Cerebellar cortex (tissue), 1 donor: Measurements from ENCODE around the gene KATNAL1.

ENCODE experiments used
- DNase-seq: peaks from one replicate; pipeline ENCODE4 v3.0.0-alpha.2; 2015; ENCODE audit warnings: low spot score

KATNAL1 gene

DNA sequence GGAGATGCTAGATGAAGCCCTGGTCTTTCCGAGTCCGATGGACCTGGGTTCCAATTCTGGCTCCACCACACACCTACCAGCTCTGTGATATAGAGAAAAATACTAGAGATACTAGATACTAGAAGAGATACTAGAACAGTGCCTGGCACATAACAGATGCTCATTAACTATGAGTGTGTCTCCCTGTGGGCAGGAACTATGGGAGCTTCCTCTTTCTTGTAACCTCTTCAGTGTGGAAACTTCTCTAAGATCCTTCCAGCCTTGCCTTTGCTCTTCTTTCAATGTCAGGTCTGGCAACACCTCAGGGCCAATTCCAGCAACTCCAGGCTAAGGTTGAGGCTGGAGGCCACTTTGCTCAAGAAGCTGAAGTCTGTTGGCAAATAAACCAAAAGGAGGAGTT, 143.9 kb downstream of the KATNAL1 start:
- no peak for DNase-seq

GRCh38 chr13:30159446-30159839, 147.9 kb downstream of the KATNAL1 start:
- no peak for DNase-seq

DNA sequence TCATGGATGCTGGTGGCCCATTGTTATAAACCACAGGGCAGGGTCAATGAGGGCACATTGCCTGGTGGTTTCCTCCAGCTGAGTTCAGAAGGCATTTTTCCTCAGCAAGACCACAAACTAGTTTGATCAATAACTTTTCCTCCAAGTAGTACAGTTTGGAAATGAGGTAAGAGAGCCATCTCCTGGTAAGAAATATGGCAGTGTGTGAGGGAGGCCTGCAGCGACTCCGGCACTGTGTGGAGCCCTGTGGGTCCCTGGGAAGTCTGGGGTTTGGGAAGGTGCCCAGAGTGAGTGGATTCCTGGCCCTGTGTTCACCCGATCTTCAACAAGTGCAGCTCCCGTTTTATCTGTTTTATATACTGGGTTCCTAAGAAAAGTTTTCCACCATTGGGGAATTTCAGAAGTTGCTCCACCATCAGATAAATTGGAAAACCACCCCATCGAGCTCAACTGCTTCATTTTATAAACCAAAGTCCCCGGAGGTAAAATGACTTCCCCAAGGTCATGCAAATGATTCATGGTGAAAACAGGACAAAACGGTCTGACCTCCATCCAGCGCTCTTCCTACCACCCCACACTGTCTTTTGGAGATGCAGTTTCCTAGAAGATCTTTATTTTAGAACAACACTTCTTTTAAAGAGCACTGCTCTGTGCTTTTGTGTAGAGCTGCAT, 148.4 kb downstream of the KATNAL1 start:
- DNase-seq, result no peak

- DNase-seq, result no peak
These were observed 149.7 kb downstream of the KATNAL1 start for GRCh38 chr13:30157616-30157993.

DNA sequence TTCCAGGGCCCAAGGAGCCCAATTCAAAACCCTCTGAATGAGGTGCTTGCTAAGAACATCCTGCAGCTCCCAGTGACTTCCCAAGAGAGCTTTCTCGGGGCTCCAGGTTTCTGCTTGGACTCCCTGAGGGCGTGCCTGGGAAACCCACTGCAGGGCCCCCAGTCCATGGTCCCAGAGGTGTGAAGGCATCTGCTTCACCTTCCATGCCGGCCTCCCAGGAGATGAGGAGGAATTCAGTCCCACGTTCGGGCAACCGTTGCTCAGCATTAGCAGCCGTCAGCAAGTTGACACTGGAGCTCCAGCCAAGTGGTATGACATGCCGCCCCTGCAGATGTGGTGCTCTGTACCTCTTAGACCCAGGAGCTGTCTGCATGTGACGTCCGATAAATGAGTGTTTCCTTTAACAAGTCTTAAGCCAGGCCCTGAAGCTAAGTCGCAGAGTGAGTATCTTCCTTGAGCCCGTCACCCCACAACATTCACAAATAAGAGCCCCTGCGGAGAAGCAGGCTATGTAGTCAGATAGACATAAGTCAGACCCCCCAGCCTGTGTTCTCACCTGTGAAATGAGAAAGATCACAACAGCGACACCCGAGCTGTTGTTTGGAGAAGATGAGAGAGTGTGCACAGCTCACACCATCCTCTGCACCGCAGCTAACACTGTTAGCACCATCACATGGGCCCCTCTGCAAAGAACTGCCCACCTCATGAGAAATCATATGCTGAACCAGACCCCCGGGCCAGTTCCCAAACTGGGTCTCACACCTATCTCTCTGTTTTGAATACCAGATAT, 150.3 kb downstream of the KATNAL1 start:
- no peak for DNase-seq

GRCh38 chr13:30156270-30156669, 151.1 kb downstream of the KATNAL1 start:
- no peak for DNase-seq

DNA sequence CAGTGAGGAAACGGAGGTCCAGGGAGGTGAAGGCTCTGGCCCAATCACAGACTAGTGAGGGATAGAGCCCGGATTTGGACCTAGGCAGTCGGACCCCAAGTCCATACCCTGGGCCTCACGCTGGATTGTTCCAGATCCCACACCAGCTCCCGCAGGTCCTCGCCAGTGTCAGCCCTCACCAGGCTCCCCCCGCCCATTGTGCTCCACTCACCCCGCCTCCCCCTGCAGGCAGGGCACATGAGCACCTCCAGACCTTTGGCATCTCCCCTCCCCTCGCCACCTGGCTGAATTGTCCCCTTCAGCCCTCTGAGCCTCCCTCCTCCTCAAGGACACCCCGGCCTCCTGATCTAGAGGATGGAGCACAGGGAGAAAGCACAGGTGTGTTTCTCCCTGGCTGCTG, 152.4 kb downstream of the KATNAL1 start:
- no peak for DNase-seq

DNA sequence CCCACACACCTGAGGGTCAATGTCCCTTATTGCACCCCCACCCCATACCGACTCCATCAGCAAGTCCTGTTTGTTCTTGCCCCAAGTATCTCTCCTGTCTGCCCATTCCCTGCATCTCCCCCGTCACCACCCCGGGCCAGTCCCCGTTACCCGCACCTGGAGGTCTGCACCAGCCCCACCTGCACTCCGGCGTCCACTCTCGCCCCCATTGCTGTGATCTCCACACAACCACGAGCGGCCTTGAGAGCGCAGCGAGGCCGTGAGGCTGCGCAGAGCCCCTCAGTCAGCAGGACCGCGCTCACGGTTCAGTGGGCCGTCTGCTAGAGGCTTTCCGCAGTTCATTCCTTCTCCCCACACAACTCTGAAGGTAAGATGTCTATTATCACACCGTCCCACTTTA, 152.8 kb downstream of the KATNAL1 start:
- DNase-seq, result no peak

- DNase-seq, result no peak
These were observed 153.6 kb downstream of the KATNAL1 start for GRCh38 chr13:30153545-30154426.
